H1 (cell line): Measurements from ENCODE around the gene TMED10. TPM values are rescaled to one million over a fixed set of nuclear protein-coding genes. Genes with fewer than 3 reads are reported as not detected.
A peak's percentile ranks its signal among the peaks of the same experiment; 100 is the strongest.

ENCODE experiments used
- CHD1 ChIP-seq: IDR thresholded peaks from 2 replicates; pipeline ENCODE4 v1.6.1; 2012; ENCODE audit warnings: low read depth, low read length, improper control_type of control experiment
- CHD2 ChIP-seq: IDR thresholded peaks from 2 replicates; pipeline ENCODE4 v1.6.1; 2012; ENCODE audit warnings: low read length, improper control_type of control experiment
- CTBP2 ChIP-seq: IDR thresholded peaks from 2 replicates; pipeline ENCODE4 v1.7.0; 2011; ENCODE audit warnings: borderline replicate concordance, mild to moderate bottlenecking, moderate library complexity, mixed read lengths, low read length; ENCODE audit not compliant: insufficient read depth, insufficient read length
- E2F6 ChIP-seq: IDR thresholded peaks from 2 replicates; pipeline ENCODE4 v1.6.1; 2012; ENCODE audit warnings: inconsistent platforms
- EP300 ChIP-seq, 2 experiments: IDR thresholded peaks; 1 replicate in 1 of 2; 2 replicates in 1 of 2; pipeline ENCODE4 v1.6.1; 2011 to 2012; ENCODE audit warnings: low read depth in 2 of 2, low read length in 2 of 2, mild to moderate bottlenecking in 2 of 2, borderline replicate concordance in 1 of 2, inconsistent platforms in 1 of 2, moderate library complexity in 1 of 2
- FOSL1 ChIP-seq: IDR thresholded peaks from 2 replicates; pipeline ENCODE4 v1.6.1; 2011; ENCODE audit warnings: mild to moderate bottlenecking, low read depth, low read length, moderate library complexity; ENCODE audit not compliant: insufficient read depth
- GABPA ChIP-seq: IDR thresholded peaks from 2 replicates; pipeline ENCODE4 v1.6.1; 2011; ENCODE audit warnings: mild to moderate bottlenecking, low read length, moderate library complexity, borderline replicate concordance; ENCODE audit not compliant: insufficient read depth
- HDAC2 ChIP-seq, 2 experiments: fragments of 300-600 bp in 1 of 2; sonication (generic) in 1 of 2; IDR thresholded peaks; 2 replicates each; pipeline ENCODE4 v1.6.1; 2011 to 2012; ENCODE audit warnings: low read depth in 2 of 2, low read length in 2 of 2, mild to moderate bottlenecking in 2 of 2, moderate library complexity in 2 of 2, borderline replicate concordance in 1 of 2, inconsistent platforms in 1 of 2
- JUN ChIP-seq: IDR thresholded peaks from 2 replicates; pipeline ENCODE4 v1.6.1; 2011; ENCODE audit warnings: low read depth, mild to moderate bottlenecking, improper control_type of control experiment, low read length
- NANOG ChIP-seq: IDR thresholded peaks from 2 replicates; pipeline ENCODE4 v1.6.1; 2011; ENCODE audit warnings: low read length, low read depth, mild to moderate bottlenecking, inconsistent platforms; ENCODE audit not compliant: insufficient read depth, poor library complexity, severe bottlenecking
- NRF1 ChIP-seq: IDR thresholded peaks from 2 replicates; pipeline ENCODE4 v1.6.1; 2011; ENCODE audit warnings: mild to moderate bottlenecking, low read depth, low read length, improper control_type of control experiment
- POLR2AphosphoS5 ChIP-seq: IDR thresholded peaks from 2 replicates; pipeline ENCODE4 v1.6.1; 2011; ENCODE audit warnings: low read depth, low read length
- RBBP5 ChIP-seq: IDR thresholded peaks from 2 replicates; pipeline ENCODE4 v1.7.1; 2012; ENCODE audit warnings: low read depth, mild to moderate bottlenecking, inconsistent platforms, low read length, moderate library complexity, borderline replicate concordance
- SIN3A ChIP-seq, 2 experiments: IDR thresholded peaks in 1 of 2; conservative IDR thresholded peaks in 1 of 2; 2 replicates each; pipeline ENCODE4 v1.6.1; 2011 to 2012; ENCODE audit warnings: low read length in 2 of 2, improper control_type of control experiment in 1 of 2, low read depth in 1 of 2, mild to moderate bottlenecking in 1 of 2
- SIX5 ChIP-seq: IDR thresholded peaks from 2 replicates; pipeline ENCODE4 v1.6.1; 2011; ENCODE audit warnings: mild to moderate bottlenecking, low read depth, low read length
- SRF ChIP-seq: IDR thresholded peaks from 2 replicates; pipeline ENCODE4 v1.6.1; 2011; ENCODE audit warnings: mild to moderate bottlenecking, low read depth, low read length, moderate library complexity
- TAF1 ChIP-seq: IDR thresholded peaks from 2 replicates; pipeline ENCODE4 v1.6.1; 2011; ENCODE audit warnings: mild to moderate bottlenecking, low read depth, low read length
- YY1 ChIP-seq: IDR thresholded peaks from 2 replicates; pipeline ENCODE4 v1.6.1; 2011; ENCODE audit warnings: low read depth, mild to moderate bottlenecking, low read length
- ZNF274 ChIP-seq: IDR thresholded peaks from 2 replicates; pipeline ENCODE4 v1.7.0; 2012; ENCODE audit warnings: low read length, borderline replicate concordance; ENCODE audit errors: extremely low read depth
- polyA plus RNA-seq, 7 experiments: library from polyadenylated mRNA; depleted of rRNA in 3 of 7; stranded (reverse) in 5 of 7; unstranded in 2 of 7; fragments of >200 nt in 5 of 7; fragments of 200-250 nt in 2 of 7; gene quantifications; 1 replicate in 5 of 7; 2 replicates in 1 of 7; 4 replicates in 1 of 7; pipeline versions ENCODE4 v1.2.1 to v1.2.3, GENCODE V29; 2011 to 2013; ENCODE audit warnings: missing spikeins in 2 of 7, mixed read lengths in 2 of 7
- total RNA-seq: library from RNA; stranded (reverse); fragmentation: NEBNext Ultra II Directional; extraction: Animal tissue kit (Norgen Biotek cat#: 25700); gene quantifications from 2 replicates; pipeline ENCODE4 v1.2.1, GENCODE V29; 2021
- TF ChIP-seq, protein P1 (sequence below): IDR thresholded peaks from 2 replicates; pipeline ENCODE4 v1.6.1; 2011; ENCODE audit warnings: low read depth, mild to moderate bottlenecking, low read length; ENCODE audit not compliant: insufficient read depth
- TF ChIP-seq, protein P2 (sequence below): IDR thresholded peaks from 2 replicates; pipeline ENCODE4 v1.6.1; 2012; ENCODE audit warnings: inconsistent platforms

Gene TMED10
- total and polyA plus RNA-seq, 2 of the 8 experiments (the other 6 are each of a cell fraction or from before 2014, with no cell fraction given), result 218 to 250 TPM

- TF ChIP-seq SIN3A (conservative IDR thresholded peaks at IDR 0.05 in 1 of 2, IDR thresholded peaks at IDR 0.05 in 1 of 2; ENCODE audit: low read depth in 1 of 2, low read length in 2 of 2) (no peak; a peak in 2 of 4 replicates), CHD2 (0 out of 2 replicates have a peak, but pooled peaks have one; percentile 62), JUN (no peak), ZNF274 (no peak), EP300 (IDR thresholded peaks at IDR 0.05; ENCODE audit: borderline replicate concordance in 1 of 2, low read depth in 2 of 2, low read length in 2 of 2) (peak in 1 of 2 experiments; percentile 0; a peak in 1 of 3 replicates), NANOG (no peak), CHD1 (no peak; the same call in 1 of the 2 replicates), NRF1 (no peak), SRF (no peak), HDAC2 (IDR thresholded peaks at IDR 0.05; ENCODE audit: borderline replicate concordance in 1 of 2, low read depth in 2 of 2, low read length in 2 of 2) (no peak), FOSL1 (no peak), YY1 (peak; percentile 80), TAF1 (peak; percentile 89), SIX5 (no peak), RBBP5 (peak; percentile 98), E2F6 (peak; percentile 65), CTBP2 (no peak), GABPA (peak; percentile 96), POLR2AphosphoS5 (peak; percentile 92)
- TF ChIP-seq, protein P1, sequence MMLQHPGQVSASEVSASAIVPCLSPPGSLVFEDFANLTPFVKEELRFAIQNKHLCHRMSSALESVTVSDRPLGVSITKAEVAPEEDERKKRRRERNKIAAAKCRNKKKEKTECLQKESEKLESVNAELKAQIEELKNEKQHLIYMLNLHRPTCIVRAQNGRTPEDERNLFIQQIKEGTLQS, result no peak
- TF ChIP-seq, protein P2, sequence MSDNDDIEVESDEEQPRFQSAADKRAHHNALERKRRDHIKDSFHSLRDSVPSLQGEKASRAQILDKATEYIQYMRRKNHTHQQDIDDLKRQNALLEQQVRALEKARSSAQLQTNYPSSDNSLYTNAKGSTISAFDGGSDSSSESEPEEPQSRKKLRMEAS, result peak; percentile 70
These were observed 49.5 kb downstream of the TMED10 start, which contains the start of gene NEK9 (continued) for GRCh38 chr14:75126679-75127473.
